OCI-LY3 (cell line): ENCODE measurements around the gene NYNRIN.

Source experiments
- EZH2phosphoT487 ChIP-seq: fragments of 200-600 bp; shearing (Covaris generic); IDR thresholded peaks from 2 replicates; pipeline ENCODE4 v1.6.1; 2018; ENCODE audit warnings: antibody characterized with exemption, mixed run types, low read depth
- TF ChIP-seq, protein P1 (sequence below): fragments of 200-600, 300-600 bp; sonication (generic); IDR thresholded peaks from 2 replicates; pipeline ENCODE4 v1.5.1; 2014; ENCODE audit warnings: antibody characterized with exemption, low read length, low read depth

DNA sequence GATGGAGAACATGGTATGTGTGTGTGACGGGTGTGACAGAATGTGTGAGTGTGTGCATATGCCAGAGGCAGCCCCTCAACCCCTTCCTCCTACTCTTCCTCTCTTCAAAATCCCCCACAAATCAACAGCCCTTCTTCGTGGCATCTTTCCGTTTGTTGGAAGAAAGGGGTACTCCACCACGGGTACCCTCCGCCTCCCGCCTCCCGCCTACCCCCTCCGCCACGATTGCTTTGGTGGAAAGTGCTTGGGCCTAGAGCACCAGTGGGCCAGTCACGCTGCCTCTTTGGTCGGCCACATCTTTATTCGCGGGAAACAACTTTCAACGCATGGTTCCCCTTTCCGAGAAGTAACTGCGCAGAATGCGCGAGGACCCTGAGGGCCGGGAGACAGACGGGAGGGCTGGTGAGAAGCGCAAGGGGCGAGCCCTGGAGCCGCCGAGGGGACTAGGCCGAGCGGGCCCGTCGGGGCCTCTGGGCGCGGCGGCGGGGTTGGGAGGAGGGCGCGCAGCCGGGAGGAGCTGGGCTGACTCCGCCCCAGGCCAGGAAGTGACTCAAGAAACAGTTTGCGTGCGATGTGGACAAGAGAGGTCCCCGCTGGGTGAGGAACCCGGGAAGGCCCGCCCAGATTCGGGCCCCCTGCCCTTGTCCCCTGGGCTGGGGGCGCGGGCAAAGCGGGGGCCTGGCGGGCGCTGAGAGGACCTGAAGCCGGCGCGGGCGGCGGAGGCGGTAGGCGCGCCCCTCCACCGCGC, 30.8 kb downstream of the NYNRIN start, which contains the start of the genes CBLN3 and KHNYN:
- TF ChIP-seq, protein P1, sequence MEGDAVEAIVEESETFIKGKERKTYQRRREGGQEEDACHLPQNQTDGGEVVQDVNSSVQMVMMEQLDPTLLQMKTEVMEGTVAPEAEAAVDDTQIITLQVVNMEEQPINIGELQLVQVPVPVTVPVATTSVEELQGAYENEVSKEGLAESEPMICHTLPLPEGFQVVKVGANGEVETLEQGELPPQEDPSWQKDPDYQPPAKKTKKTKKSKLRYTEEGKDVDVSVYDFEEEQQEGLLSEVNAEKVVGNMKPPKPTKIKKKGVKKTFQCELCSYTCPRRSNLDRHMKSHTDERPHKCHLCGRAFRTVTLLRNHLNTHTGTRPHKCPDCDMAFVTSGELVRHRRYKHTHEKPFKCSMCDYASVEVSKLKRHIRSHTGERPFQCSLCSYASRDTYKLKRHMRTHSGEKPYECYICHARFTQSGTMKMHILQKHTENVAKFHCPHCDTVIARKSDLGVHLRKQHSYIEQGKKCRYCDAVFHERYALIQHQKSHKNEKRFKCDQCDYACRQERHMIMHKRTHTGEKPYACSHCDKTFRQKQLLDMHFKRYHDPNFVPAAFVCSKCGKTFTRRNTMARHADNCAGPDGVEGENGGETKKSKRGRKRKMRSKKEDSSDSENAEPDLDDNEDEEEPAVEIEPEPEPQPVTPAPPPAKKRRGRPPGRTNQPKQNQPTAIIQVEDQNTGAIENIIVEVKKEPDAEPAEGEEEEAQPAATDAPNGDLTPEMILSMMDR, result no peak
- TF ChIP-seq EZH2phosphoT487, result no peak
